MM.1S (cell line): ENCODE results near the gene GFOD1.

Experiments used
- DNase-seq: peaks from one replicate; pipeline ENCODE4 v3.0.0-alpha.2; 2015
- H2AFZ ChIP-seq: fragments of 300-600 bp; sonication (generic); 2 replicates; pipeline ENCODE4 v1.6.0; 2016; ENCODE audit warnings: antibody characterized with exemption, low read length
- H3F3A ChIP-seq: fragments of 300-600 bp; sonication (generic); 2 replicates; pipeline ENCODE4 v1.6.1; 2016; ENCODE audit warnings: mild to moderate bottlenecking, antibody characterized with exemption, low read length, moderate library complexity, mixed read lengths; ENCODE audit not compliant: insufficient read depth
- H3K27ac ChIP-seq: fragments of 300-600 bp; sonication (generic); 2 replicates; pipeline ENCODE4 v1.5.1; 2016; ENCODE audit warnings: mild to moderate bottlenecking, low read length
- H3K27me3 ChIP-seq: fragments of 300-600 bp; sonication (generic); replicated peaks from 2 replicates; pipeline ENCODE4 v1.6.0; 2016; ENCODE audit warnings: low read length; ENCODE audit not compliant: insufficient read depth
- H3K36me3 ChIP-seq: fragments of 300-600 bp; sonication (generic); replicated peaks from 2 replicates; pipeline ENCODE4 v1.6.1; 2016; ENCODE audit warnings: mild to moderate bottlenecking, low read length, mixed read lengths; ENCODE audit not compliant: insufficient read depth
- H3K4me1 ChIP-seq: fragments of 300-600 bp; sonication (generic); 2 replicates; pipeline ENCODE4 v1.6.1; 2016; ENCODE audit warnings: low read length, mixed read lengths
- H3K4me2 ChIP-seq: fragments of 300-600 bp; sonication (generic); 2 replicates; pipeline ENCODE4 v1.6.0; 2016; ENCODE audit warnings: low read depth, low read length
- H3K4me3 ChIP-seq: fragments of 300-600 bp; sonication (generic); 2 replicates; pipeline ENCODE4 v1.5.1; 2016; ENCODE audit warnings: low read length, mixed read lengths
- H3K79me2 ChIP-seq: fragments of 300-600 bp; sonication (generic); 2 replicates; pipeline ENCODE4 v1.6.1; 2016; ENCODE audit warnings: mixed run types, low read length, mixed read lengths
- H3K9ac ChIP-seq: fragments of 300-600 bp; sonication (generic); 2 replicates; pipeline ENCODE4 v1.6.1; 2016; ENCODE audit warnings: low read length, mixed read lengths
- H3K9me2 ChIP-seq: fragments of 300-600 bp; sonication (generic); replicated peaks from 2 replicates; pipeline ENCODE4 v1.6.1; 2016; ENCODE audit warnings: mild to moderate bottlenecking, low read length, mixed read lengths; ENCODE audit not compliant: insufficient read depth
- H3K9me3 ChIP-seq: fragments of 300-600 bp; sonication (generic); replicated peaks from 2 replicates; pipeline ENCODE4 v1.6.1; 2016; ENCODE audit warnings: mild to moderate bottlenecking, low read length, mixed read lengths; ENCODE audit not compliant: insufficient read depth
- H4K20me1 ChIP-seq: fragments of 300-600 bp; sonication (generic); 2 replicates; pipeline ENCODE4 v1.6.1; 2016; ENCODE audit warnings: mild to moderate bottlenecking, low read length, moderate library complexity, mixed read lengths; ENCODE audit not compliant: insufficient read depth
- EZH2 ChIP-seq: fragments of 300-600 bp; sonication (generic); optimal IDR thresholded peaks from 2 replicates; pipeline ENCODE3; 2017; ENCODE audit warnings: low read depth, mild to moderate bottlenecking, antibody characterized with exemption, low read length, mixed read lengths
- EZH2phosphoT487 ChIP-seq: fragments of 300-600 bp; sonication (generic); IDR thresholded peaks from 2 replicates; pipeline ENCODE4 v1.6.1; 2018; ENCODE audit warnings: antibody characterized with exemption, low read length
- TF ChIP-seq, protein P1 (sequence below): fragments of 300-600 bp; sonication (generic); IDR thresholded peaks from 2 replicates; pipeline ENCODE4 v1.5.1; 2016; ENCODE audit warnings: antibody characterized with exemption, low read length, mixed read lengths

Gene GFOD1

DNA sequence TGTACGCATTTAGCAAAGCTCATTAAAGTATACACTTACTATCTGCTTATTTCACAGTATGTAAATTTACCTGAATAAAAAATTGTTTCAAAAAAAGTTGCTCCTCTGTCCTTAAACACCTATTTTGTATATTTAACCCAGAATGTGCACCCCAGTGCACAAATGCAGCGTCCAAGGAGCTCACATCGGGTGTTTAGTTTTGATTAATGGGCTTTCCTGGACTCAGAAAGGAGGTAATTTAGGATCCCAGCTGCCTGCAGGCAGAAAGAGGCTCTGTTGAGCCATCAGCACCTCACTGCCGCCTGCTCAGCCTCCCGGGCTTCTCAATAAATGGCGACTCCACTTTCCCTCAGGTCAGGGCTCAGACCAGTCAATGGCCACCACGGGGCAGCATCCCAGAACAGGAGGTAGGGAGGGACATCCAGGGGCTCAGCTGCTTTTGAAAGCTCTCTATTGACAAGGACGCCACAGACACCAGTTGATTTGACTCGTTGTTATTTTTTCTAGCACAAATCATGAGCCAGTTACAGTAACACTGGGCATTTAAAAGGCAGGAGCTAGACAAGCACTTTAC, 88.9 kb downstream of the GFOD1 start:
- no peak overlapping the region for H3K4me2 ChIP-seq
- TF ChIP-seq EZH2phosphoT487 (no peak), EZH2 (no peak)
- TF ChIP-seq, protein P1, sequence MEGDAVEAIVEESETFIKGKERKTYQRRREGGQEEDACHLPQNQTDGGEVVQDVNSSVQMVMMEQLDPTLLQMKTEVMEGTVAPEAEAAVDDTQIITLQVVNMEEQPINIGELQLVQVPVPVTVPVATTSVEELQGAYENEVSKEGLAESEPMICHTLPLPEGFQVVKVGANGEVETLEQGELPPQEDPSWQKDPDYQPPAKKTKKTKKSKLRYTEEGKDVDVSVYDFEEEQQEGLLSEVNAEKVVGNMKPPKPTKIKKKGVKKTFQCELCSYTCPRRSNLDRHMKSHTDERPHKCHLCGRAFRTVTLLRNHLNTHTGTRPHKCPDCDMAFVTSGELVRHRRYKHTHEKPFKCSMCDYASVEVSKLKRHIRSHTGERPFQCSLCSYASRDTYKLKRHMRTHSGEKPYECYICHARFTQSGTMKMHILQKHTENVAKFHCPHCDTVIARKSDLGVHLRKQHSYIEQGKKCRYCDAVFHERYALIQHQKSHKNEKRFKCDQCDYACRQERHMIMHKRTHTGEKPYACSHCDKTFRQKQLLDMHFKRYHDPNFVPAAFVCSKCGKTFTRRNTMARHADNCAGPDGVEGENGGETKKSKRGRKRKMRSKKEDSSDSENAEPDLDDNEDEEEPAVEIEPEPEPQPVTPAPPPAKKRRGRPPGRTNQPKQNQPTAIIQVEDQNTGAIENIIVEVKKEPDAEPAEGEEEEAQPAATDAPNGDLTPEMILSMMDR = no peak
- H4K20me1 ChIP-seq = no peaks in the 10 kb centered on the region
- no peaks in the 10 kb centered on the region for H3K79me2 ChIP-seq
- no peak overlapping the region for H3K9ac ChIP-seq
- peaks cover 13% of the 10 kb centered on the region for H3K4me1 ChIP-seq
- no peak for DNase-seq
- H3K9me2 ChIP-seq = no peaks in the 10 kb centered on the region
- no peak overlapping the region for H2AFZ ChIP-seq
- H3K4me3 ChIP-seq = no peak overlapping the region
- no peaks in the 10 kb centered on the region for H3K9me3 ChIP-seq
- H3K27me3 ChIP-seq = no peaks in the 10 kb centered on the region
- no peak overlapping the region for H3K27ac ChIP-seq
- no peaks in the 10 kb centered on the region for H3K36me3 ChIP-seq
- no peaks in the 10 kb centered on the region for H3F3A ChIP-seq

DNA sequence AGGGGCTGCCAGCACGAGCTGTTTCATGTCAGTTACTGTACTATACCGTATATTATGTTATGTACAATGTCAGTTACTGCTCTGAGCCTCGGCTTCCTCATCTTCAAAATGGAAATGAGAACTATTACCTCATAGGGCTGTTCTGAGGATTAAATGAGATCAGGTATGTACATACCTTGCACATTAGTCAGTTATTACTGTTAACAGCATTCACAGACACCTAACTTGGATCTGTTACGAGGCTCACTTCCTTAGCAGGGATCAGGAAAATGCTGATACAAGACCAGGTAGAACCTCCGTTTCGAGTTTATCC, 89.4 kb downstream of the GFOD1 start:
- Histone ChIP-seq H3F3A (no peaks in the 10 kb centered on the region), H4K20me1 (no peaks in the 10 kb centered on the region), H2AFZ (no peak overlapping the region), H3K27me3 (no peaks in the 10 kb centered on the region), H3K4me1 (peaks cover 13% of the 10 kb centered on the region), H3K27ac (no peak overlapping the region), H3K9ac (no peak overlapping the region), H3K79me2 (no peaks in the 10 kb centered on the region), H3K9me2 (no peaks in the 10 kb centered on the region), H3K4me3 (no peak overlapping the region), H3K4me2 (no peak overlapping the region), H3K9me3 (no peaks in the 10 kb centered on the region), H3K36me3 (no peaks in the 10 kb centered on the region)
- TF ChIP-seq, protein P1 = no peak
- TF ChIP-seq EZH2phosphoT487 (no peak), EZH2 (no peak)
- DNase-seq = no peak

DNA sequence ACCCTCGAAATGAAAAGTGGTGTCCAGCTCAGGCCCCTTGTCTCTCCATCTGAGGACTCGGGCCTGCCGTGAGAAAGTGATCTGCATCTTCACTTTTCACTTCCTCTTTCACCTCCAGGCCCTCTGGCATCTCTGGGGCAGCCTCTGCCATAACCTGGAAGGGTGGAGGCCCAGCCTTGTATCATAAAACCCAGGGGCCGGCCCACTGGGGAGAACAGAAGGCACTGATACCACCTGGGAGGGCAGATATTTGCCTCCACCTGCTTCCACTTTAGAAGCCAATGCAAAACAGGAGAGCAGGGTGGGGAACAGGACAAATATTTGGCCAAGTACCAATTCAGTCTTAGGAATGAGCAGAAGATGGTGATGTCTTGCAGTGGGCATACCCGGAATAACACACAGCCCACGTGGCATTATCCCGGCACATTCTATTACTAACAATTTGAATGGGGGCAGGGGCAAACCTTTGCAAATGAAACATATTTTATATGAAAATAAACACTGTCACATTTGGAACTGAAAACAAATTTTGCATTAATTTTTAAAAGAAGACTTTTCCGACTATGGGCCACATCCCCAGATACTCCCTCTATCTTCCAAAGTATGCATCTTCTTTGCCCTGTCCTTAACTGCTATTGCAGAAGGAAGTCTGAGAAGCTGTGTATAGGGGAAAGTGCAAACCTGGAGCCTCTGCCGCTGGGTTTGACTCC, 89.9 kb downstream of the GFOD1 start:
- no peaks in the 10 kb centered on the region for H3K36me3 ChIP-seq
- H3K9me3 ChIP-seq = no peaks in the 10 kb centered on the region
- peaks cover 13% of the 10 kb centered on the region for H3K4me1 ChIP-seq
- no peak overlapping the region for H2AFZ ChIP-seq
- H3K4me2 ChIP-seq = peak overlapping the region; percentile 13; the same call in 1 of the 2 replicates
- no peaks in the 10 kb centered on the region for H3K79me2 ChIP-seq
- TF ChIP-seq EZH2phosphoT487 (no peak), EZH2 (no peak)
- TF ChIP-seq, protein P1 = no peak
- peak; percentile 39 for DNase-seq
- no peaks in the 10 kb centered on the region for H3F3A ChIP-seq
- H3K9me2 ChIP-seq = no peaks in the 10 kb centered on the region
- H3K4me3 ChIP-seq = no peak overlapping the region
- no peak overlapping the region for H3K9ac ChIP-seq
- no peaks in the 10 kb centered on the region for H3K27me3 ChIP-seq
- no peak overlapping the region for H3K27ac ChIP-seq
- H4K20me1 ChIP-seq = no peaks in the 10 kb centered on the region
